HepG2 (cell line): ENCODE data around the gene MADCAM1. TPM values are rescaled to one million over a fixed set of nuclear protein-coding genes. Genes with fewer than 3 reads are reported as not detected.

Experiments used
- ATAC-seq: fragments of 200-7000 bp; cut with Tn5 transposase; 3 replicates; pipeline ENCODE4 v1.9.1; 2020; ENCODE audit warnings: mild to moderate bottlenecking, moderate library complexity
- BruUV-seq: library from RNA; stranded (reverse); fragments of 400-500 nt; replicated peaks from 2 replicates; lab custom pipeline; 2021; lab: Mats Ljungman, UMichigan
- CTCF ChIA-PET: fragments of 300-600 bp; formaldehyde crosslinking; extraction: SDS; loops from one replicate; lab custom pipeline; 2021; ENCODE audit warnings: low total read pairs, inconsistent platforms, low intra/inter-chr PET ratio; lab: Yijun Ruan, JAX
- POLR2A ChIA-PET: fragments of 350-600 bp; sonication (Branson Sonifier 250); formaldehyde crosslinking; loops from one replicate; lab custom pipeline; 2020; ENCODE audit warnings: antibody characterized with exemption, inconsistent platforms; lab: Yijun Ruan, JAX
- DNase-seq: peaks from one replicate; pipeline ENCODE4 v3.0.0-alpha.2; 2015; ENCODE audit warnings: low spot score
- FAIRE-seq: peaks from 3 replicates; lab custom pipeline; 2011; peaks lifted over from hg19 to GRCh38; lab: Jason Lieb, UNC
- H2AFZ ChIP-seq: one replicate; pipeline ENCODE4 v1.6.1; 2011; ENCODE audit warnings: low read length, inconsistent platforms
- H3K27ac ChIP-seq: fragments of 300-600 bp; 3 replicates; pipeline ENCODE4 v1.8.0; 2011; ENCODE audit warnings: mixed run types, mild to moderate bottlenecking, mixed read lengths, low read length, inconsistent platforms; ENCODE audit not compliant: insufficient read depth; ENCODE audit errors: extremely low read length
- H3K27me3 ChIP-seq, 2 experiments: fragments of 200-600 bp in 1 of 2; 2 replicates in 1 of 2; 3 replicates in 1 of 2; pipeline versions ENCODE4 v1.6.0 to v1.8.0; 2011; ENCODE audit warnings: low read length in 2 of 2, mild to moderate bottlenecking in 2 of 2, moderate library complexity in 2 of 2, inconsistent platforms in 1 of 2; ENCODE audit not compliant: insufficient read depth in 2 of 2, control insufficient read depth in 1 of 2
- H3K36me3 ChIP-seq, 2 experiments: fragments of 200-600 bp in 1 of 2; replicated peaks in 1 of 2; 2 replicates in 1 of 2; 3 replicates in 1 of 2; pipeline versions ENCODE4 v1.5.1 to v1.8.0; 2011; ENCODE audit warnings: low read length in 2 of 2, inconsistent platforms in 1 of 2; ENCODE audit not compliant: insufficient read depth in 2 of 2, control insufficient read depth in 1 of 2
- H3K4me1 ChIP-seq: 2 replicates; pipeline ENCODE4 v1.5.1; 2012; ENCODE audit warnings: low read length, inconsistent platforms; ENCODE audit not compliant: insufficient read depth
- H3K4me2 ChIP-seq: 2 replicates; pipeline ENCODE4 v1.6.0; 2011; ENCODE audit warnings: low read depth, low read length, inconsistent platforms
- H3K4me3 ChIP-seq, 3 experiments: fragments of 200-600 bp in 1 of 3; sonication (generic), shearing (Covaris generic) in 1 of 3; replicated peaks in 1 of 3; 2 replicates each; pipeline ENCODE4 v1.5.1; 2011 to 2016; ENCODE audit warnings: low read length in 3 of 3, inconsistent platforms in 2 of 3, low read depth in 2 of 3, mild to moderate bottlenecking in 2 of 3, control low read depth in 1 of 3, mixed read lengths in 1 of 3; ENCODE audit not compliant: insufficient read depth in 1 of 3
- H3K79me2 ChIP-seq: one replicate; pipeline ENCODE4 v1.6.1; 2011; ENCODE audit warnings: low read length, inconsistent platforms; ENCODE audit not compliant: insufficient read depth
- H3K9ac ChIP-seq: 2 replicates; pipeline ENCODE4 v1.6.0; 2011; ENCODE audit warnings: mild to moderate bottlenecking, low read depth, low read length, inconsistent platforms; ENCODE audit not compliant: insufficient read depth
- H3K9me3 ChIP-seq: 2 replicates; pipeline ENCODE4 v1.5.1; 2012; ENCODE audit warnings: mild to moderate bottlenecking, low read length
- H4K20me1 ChIP-seq: 2 replicates; pipeline ENCODE4 v1.6.0; 2011; ENCODE audit warnings: inconsistent platforms, mild to moderate bottlenecking, low read length, moderate library complexity; ENCODE audit not compliant: insufficient read depth
- ADNP ChIP-seq: sonication (generic); formaldehyde crosslinking; IDR thresholded peaks from 2 replicates; pipeline ENCODE4 v1.4.0; 2020; ENCODE audit warnings: missing genetic modification reagents
- CCDC6 ChIP-seq: sonication (generic); formaldehyde crosslinking; IDR thresholded peaks from 2 replicates; pipeline ENCODE4 v1.8.1; 2022; ENCODE audit warnings: mild to moderate bottlenecking, missing genetic modification reagents, moderate library complexity
- MED1 ChIP-seq: sonication (generic); formaldehyde crosslinking; IDR thresholded peaks from 2 replicates; pipeline ENCODE4 v1.4.0; 2020; ENCODE audit warnings: missing genetic modification reagents
- MTA1 ChIP-seq: sonication (generic); formaldehyde crosslinking; IDR thresholded peaks from 2 replicates; pipeline ENCODE4 v1.4.0; 2020; ENCODE audit warnings: missing genetic modification reagents, mild to moderate bottlenecking, borderline replicate concordance
- NAIF1 ChIP-seq: sonication (generic); formaldehyde crosslinking; IDR thresholded peaks from 2 replicates; pipeline ENCODE4 v1.5.0; 2020; ENCODE audit warnings: mild to moderate bottlenecking, missing genetic modification reagents, borderline replicate concordance
- NR2C2 ChIP-seq: sonication (generic); formaldehyde crosslinking; IDR thresholded peaks from 2 replicates; pipeline ENCODE4 v1.4.0; 2020; ENCODE audit warnings: missing genetic modification reagents, mild to moderate bottlenecking, moderate library complexity, borderline replicate concordance
- NRL ChIP-seq: sonication (generic); formaldehyde crosslinking; IDR thresholded peaks from 2 replicates; pipeline ENCODE4 v1.5.0; 2020; ENCODE audit warnings: missing genetic modification reagents, mild to moderate bottlenecking, moderate library complexity, borderline replicate concordance
- RAD21 ChIP-seq: fragments of 450-650 bp; formaldehyde crosslinking; IDR thresholded peaks from 2 replicates; pipeline ENCODE4 v1.5.0; 2020; ENCODE audit warnings: mild to moderate bottlenecking
- REL ChIP-seq: sonication (generic); formaldehyde crosslinking; conservative IDR thresholded peaks from 2 replicates; pipeline ENCODE4 v1.8.0; 2022; ENCODE audit warnings: mild to moderate bottlenecking, missing genetic modification reagents, moderate library complexity
- SALL1 ChIP-seq: sonication (generic); formaldehyde crosslinking; IDR thresholded peaks from 2 replicates; pipeline ENCODE4 v1.8.0; 2022; ENCODE audit warnings: mild to moderate bottlenecking, missing genetic modification reagents
- SIN3B ChIP-seq: fragments of 150-350 bp; IDR thresholded peaks from 2 replicates; pipeline ENCODE4 v1.6.1; 2014; ENCODE audit warnings: low read length
- SKI ChIP-seq: fragments of 450-650 bp; IDR thresholded peaks from one replicate; pipeline ENCODE4 v1.6.1; 2018; ENCODE audit warnings: mild to moderate bottlenecking; ENCODE audit not compliant: partially characterized antibody
- SMAD3 ChIP-seq: sonication (generic); formaldehyde crosslinking; IDR thresholded peaks from 2 replicates; pipeline ENCODE4 v1.4.0; 2020; ENCODE audit warnings: missing genetic modification reagents
- SNAI1 ChIP-seq: sonication (generic); formaldehyde crosslinking; IDR thresholded peaks from 2 replicates; pipeline ENCODE4 v1.5.0; 2020; ENCODE audit warnings: mild to moderate bottlenecking, missing genetic modification reagents, borderline replicate concordance
- TEAD3 ChIP-seq: optimal IDR thresholded peaks from 2 replicates; pipeline ENCODE3; 2016; ENCODE audit warnings: borderline replicate concordance
- ZFP1 ChIP-seq: IDR thresholded peaks from 2 replicates; pipeline ENCODE4 v1.6.1; 2016
- ZFY ChIP-seq: sonication (generic); formaldehyde crosslinking; IDR thresholded peaks from 2 replicates; pipeline ENCODE4 v1.4.0; 2020; ENCODE audit warnings: missing genetic modification reagents
- ZNF207 ChIP-seq: fragments of 450-650 bp; IDR thresholded peaks from 2 replicates; pipeline ENCODE4 v1.6.1; 2016; ENCODE audit warnings: antibody characterized with exemption, borderline replicate concordance
- ZNF547 ChIP-seq: sonication (generic); formaldehyde crosslinking; IDR thresholded peaks from 2 replicates; pipeline ENCODE4 v1.5.1; 2020; ENCODE audit warnings: mild to moderate bottlenecking, missing genetic modification reagents
- WGBS: methylation state at CpG from one replicate; pipeline ENCODE4 v1.1.6; 2017; ENCODE audit warnings: low lambda C conversion rate; 5-methylcytosine and 5-hydroxymethylcytosine counted together
- in situ Hi-C: cut with HindIII; loops from 2 replicates; pipeline ENCODE4 v1.10.0; 2017; ENCODE audit warnings: low pct_unique_long_range_greater_than_20kb; ENCODE audit not compliant: extremely low pct_ligation_motif_present
- intact Hi-C: fragments of 100-400 bp; cut with micrococcal nuclease; formaldehyde crosslinking; loops from one replicate; pipeline ENCODE4 v1.10.0; 2022; ENCODE audit not compliant: unreplicated experiment
- polyA plus RNA-seq, 8 experiments: library from polyadenylated mRNA; depleted of rRNA in 3 of 8; stranded (reverse) in 7 of 8; unstranded in 1 of 8; fragments of >200 nt; fragmentation: Illumina TruSeq in 4 of 8; extraction: Trizol in 4 of 8; gene quantifications; 2 replicates each; pipeline versions ENCODE4 v1.2.1 to v1.2.3, GENCODE V29; 2011 to 2016; ENCODE audit warnings: low read depth in 4 of 8, missing spikeins in 1 of 8, mixed read lengths in 1 of 8; ENCODE audit not compliant: insufficient read depth in 1 of 8
- total RNA-seq, 5 experiments: library from RNA; depleted of rRNA; stranded (reverse); fragments of >200 nt; fragmentation: Illumina TruSeq; extraction: Trizol; gene quantifications; 2 replicates each; pipeline ENCODE4 v1.2.3, GENCODE V29; 2016; ENCODE audit warnings: low read depth in 1 of 5
- TF ChIP-seq, protein P1 (sequence below): IDR thresholded peaks from 2 replicates; pipeline ENCODE4 v1.6.1; 2016
- TF ChIP-seq, protein P2 (sequence below): sonication (generic); formaldehyde crosslinking; IDR thresholded peaks from 2 replicates; pipeline ENCODE4 v1.8.0; 2022; ENCODE audit warnings: missing genetic modification reagents, low read depth, mild to moderate bottlenecking, borderline replicate concordance
- TF ChIP-seq, protein P3 (sequence below): IDR thresholded peaks from 2 replicates; pipeline ENCODE4 v1.6.1; 2016; ENCODE audit warnings: low read depth, borderline replicate concordance
- TF ChIP-seq, protein P4 (sequence below): sonication (generic); formaldehyde crosslinking; IDR thresholded peaks from 2 replicates; pipeline ENCODE4 v1.8.0; 2022; ENCODE audit warnings: low read depth, missing genetic modification reagents

The MADCAM1 gene
- total and polyA plus RNA-seq, 2 of the 13 experiments (the other 11 are each of a cell fraction or from before 2014, with no cell fraction given) = 0.29 to 0.33 TPM

DNA sequence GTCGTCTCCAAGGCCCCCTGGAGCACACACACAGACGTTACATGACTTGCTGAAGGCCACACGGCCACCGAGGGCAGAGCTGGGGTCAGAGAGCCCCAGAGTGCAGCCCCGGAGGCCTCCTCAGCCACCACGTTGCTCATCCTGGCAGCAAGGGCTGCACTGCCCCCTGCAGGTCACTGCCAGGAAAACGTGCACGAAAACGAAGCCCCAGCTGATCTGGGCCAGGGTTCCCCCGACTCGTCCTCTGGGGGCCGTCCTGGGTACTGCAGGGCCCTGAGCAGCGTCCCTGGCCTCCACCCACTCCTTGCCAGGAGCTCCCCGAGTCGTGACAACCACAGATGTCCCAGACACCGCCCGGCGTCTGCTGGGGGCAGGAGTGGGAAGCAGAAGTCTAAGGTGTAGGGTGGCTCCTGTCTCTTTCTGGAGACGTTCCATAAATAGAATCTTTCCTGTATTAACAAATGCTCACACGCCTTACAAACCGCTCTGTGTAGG, 14.4 kb downstream of the MADCAM1 start:
- 16% methylated on average over 21 of the region's 21 CpGs for WGBS
- no peak overlapping the region for H2AFZ ChIP-seq
- H3K9me3 ChIP-seq = no peaks in the 10 kb centered on the region
- no peaks in the 10 kb centered on the region for H3K79me2 ChIP-seq
- no TSS peak for BruUV-seq
- ATAC-seq = peak; percentile 50
- in situ Hi-C loops = no loop called here
- ChIA-PET CTCF (interaction anchor here (1.0 to 1.6 kb wide), 4 partner anchors 15 to 127 kb away, joined by 5 to 16 read pairs (median 7); partner anchors contain the start of gene CDC34), POLR2A (interaction anchor here (0.9 to 1.8 kb wide), 7 partner anchors 10 to 170 kb away, joined by 3 to 32 read pairs (median 6); partner anchors contain the start of gene CDC34)
- H3K4me2 ChIP-seq = peak overlapping the region; percentile 34
- peaks cover 44% of the 10 kb centered on the region for H3K4me1 ChIP-seq
- peak overlapping the region; percentile 39 for H3K27ac ChIP-seq
- H3K36me3 ChIP-seq = no peaks in the 10 kb centered on the region
- no peaks in the 10 kb centered on the region for H3K27me3 ChIP-seq
- no peak overlapping the region; a peak in 1 of 6 replicates for H3K4me3 ChIP-seq
- intact Hi-C loops = no loop called here
- no peaks in the 10 kb centered on the region; the same call in 1 of the 2 replicates for H4K20me1 ChIP-seq
- peak; percentile 65 for FAIRE-seq
- H3K9ac ChIP-seq = no peak overlapping the region
- DNase-seq = peak; percentile 82
- TF ChIP-seq, protein P1, sequence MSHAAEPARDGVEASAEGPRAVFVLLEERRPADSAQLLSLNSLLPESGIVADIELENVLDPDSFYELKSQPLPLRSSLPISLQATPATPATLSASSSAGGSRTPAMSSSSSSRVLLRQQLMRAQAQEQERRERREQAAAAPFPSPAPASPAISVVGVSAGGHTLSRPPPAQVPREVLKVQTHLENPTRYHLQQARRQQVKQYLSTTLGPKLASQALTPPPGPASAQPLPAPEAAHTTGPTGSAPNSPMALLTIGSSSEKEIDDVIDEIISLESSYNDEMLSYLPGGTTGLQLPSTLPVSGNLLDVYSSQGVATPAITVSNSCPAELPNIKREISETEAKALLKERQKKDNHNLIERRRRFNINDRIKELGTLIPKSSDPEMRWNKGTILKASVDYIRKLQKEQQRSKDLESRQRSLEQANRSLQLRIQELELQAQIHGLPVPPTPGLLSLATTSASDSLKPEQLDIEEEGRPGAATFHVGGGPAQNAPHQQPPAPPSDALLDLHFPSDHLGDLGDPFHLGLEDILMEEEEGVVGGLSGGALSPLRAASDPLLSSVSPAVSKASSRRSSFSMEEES (CRISPR knock-in tag) = no peak
- TF ChIP-seq CCDC6 (CRISPR knock-in tag) (peak; percentile 40; the same call in 1 of the 2 replicates), TEAD3 (CRISPR knock-in tag) (peak; percentile 75), MTA1 (CRISPR knock-in tag) (0 out of 2 replicates have a peak, but pooled peaks have one; percentile 26), ZFP1 (0 out of 2 replicates have a peak, but pooled peaks have one; percentile 61), SNAI1 (CRISPR knock-in tag) (no peak), ZNF547 (CRISPR knock-in tag) (0 out of 2 replicates have a peak, but pooled peaks have one; percentile 53), NR2C2 (CRISPR knock-in tag) (peak; percentile 53), REL (CRISPR knock-in tag) (no peak), SALL1 (CRISPR knock-in tag) (peak; percentile 61), MED1 (CRISPR knock-in tag) (peak; percentile 62), SKI (peak; percentile 11), SMAD3 (CRISPR knock-in tag) (0 out of 2 replicates have a peak, but pooled peaks have one; percentile 45), ZFY (peak; percentile 68), ZNF207 (no peak), RAD21 (CRISPR knock-in tag) (peak; percentile 96), NRL (CRISPR knock-in tag) (peak; percentile 21; the same call in 1 of the 2 replicates), ADNP (CRISPR knock-in tag) (peak; percentile 68; the same call in 1 of the 2 replicates), SIN3B (no peak), NAIF1 (CRISPR knock-in tag) (no peak)
- TF ChIP-seq, protein P2, sequence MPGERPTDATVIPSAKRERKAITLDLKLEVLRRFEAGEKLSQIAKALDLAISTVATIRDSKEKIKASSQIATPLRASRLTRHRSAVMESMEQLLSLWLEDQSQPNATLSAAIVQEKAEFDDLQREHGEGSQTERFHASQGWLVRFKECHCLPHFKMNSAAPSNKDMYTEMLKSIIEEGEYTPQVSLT = no peak
- TF ChIP-seq, protein P3, sequence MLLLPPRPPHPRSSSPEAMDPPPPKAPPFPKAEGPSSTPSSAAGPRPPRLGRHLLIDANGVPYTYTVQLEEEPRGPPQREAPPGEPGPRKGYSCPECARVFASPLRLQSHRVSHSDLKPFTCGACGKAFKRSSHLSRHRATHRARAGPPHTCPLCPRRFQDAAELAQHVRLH (CRISPR knock-in tag) = peak; percentile 87
- TF ChIP-seq, protein P4, sequence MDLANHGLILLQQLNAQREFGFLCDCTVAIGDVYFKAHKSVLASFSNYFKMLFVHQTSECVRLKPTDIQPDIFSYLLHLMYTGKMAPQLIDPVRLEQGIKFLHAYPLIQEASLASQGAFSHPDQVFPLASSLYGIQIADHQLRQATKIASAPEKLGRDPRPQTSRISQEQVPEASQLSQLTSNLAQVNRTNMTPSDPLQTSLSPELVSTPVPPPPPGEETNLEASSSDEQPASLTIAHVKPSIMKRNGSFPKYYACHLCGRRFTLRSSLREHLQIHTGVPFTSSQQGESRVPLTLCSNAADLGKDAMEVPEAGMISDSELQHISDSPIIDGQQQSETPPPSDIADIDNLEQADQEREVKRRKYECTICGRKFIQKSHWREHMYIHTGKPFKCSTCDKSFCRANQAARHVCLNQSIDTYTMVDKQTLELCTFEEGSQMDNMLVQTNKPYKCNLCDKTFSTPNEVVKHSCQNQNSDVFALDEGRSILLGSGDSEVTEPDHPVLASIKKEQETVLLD (CRISPR knock-in tag) = no peak
